Germinal center (tissue), 1 donor: Measurements from ENCODE around the gene TRIM69.

Experiments used
- DNase-seq: peaks from one replicate; pipeline ENCODE4 v3.0.0; 2012; ENCODE audit warnings: mixed read lengths, low spot score

The TRIM69 gene

GRCh38 chr15:44808557-44808956 lies 72.2 kb downstream of the TRIM69 start:
- DNase-seq: no peak

GRCh38 chr15:44810237-44810636 lies 73.9 kb downstream of the TRIM69 start:
- DNase-seq: no peak

GRCh38 chr15:44811337-44811736 lies 75.0 kb downstream of the TRIM69 start:
- no peak for DNase-seq

DNA sequence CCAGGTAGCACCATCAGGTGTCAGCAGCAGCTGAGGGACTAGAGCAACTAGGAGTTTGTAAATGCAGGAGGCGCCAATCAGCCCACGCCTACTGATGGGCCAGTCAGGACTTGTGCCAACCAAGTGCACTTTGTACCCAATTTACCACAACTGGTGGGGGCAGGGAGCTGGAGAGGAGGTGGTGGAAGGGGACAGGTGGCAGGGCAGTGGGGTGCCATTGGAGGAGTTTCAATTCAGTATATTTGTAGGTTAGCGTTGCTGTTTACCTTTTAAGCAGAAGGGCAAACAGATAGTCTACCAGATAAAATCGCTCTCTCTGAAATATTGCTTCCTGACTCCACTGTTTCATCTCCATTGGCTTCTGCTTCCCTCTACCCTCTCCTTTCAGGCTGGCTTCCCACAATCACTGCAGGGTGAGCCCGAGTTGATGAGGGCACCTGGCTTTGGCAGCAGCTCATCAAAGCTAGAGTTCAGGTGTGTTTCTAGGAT lies 75.7 kb downstream of the TRIM69 start:
- no peak for DNase-seq

GRCh38 chr15:44813231-44813630 lies 76.9 kb downstream of the TRIM69 start:
- DNase-seq: no peak
